H9 (cell line): ENCODE data around the gene SH3TC2. TPM values are rescaled to one million over a fixed set of nuclear protein-coding genes. Genes with fewer than 3 reads are reported as not detected.

Experiments used
- DNase-seq: peaks from one replicate; pipeline ENCODE4 v3.0.0-alpha.2; 2017
- H2AFZ ChIP-seq: one replicate; pipeline ENCODE4 v1.6.1; 2013; ENCODE audit warnings: mild to moderate bottlenecking, low read length, control low read depth, moderate library complexity
- H2AK5ac ChIP-seq: 2 replicates; pipeline ENCODE4 v1.6.1; 2013; ENCODE audit warnings: low read length, control low read depth, mixed read lengths; ENCODE audit not compliant: insufficient read length
- H2BK120ac ChIP-seq: one replicate; pipeline ENCODE4 v1.6.1; 2013; ENCODE audit warnings: low read depth, mild to moderate bottlenecking, low read length, control low read depth, inconsistent platforms; ENCODE audit not compliant: poor library complexity, severe bottlenecking
- H2BK12ac ChIP-seq: 2 replicates; pipeline ENCODE4 v1.6.1; 2013; ENCODE audit warnings: low read length, control low read depth, mixed read lengths, low read depth; ENCODE audit not compliant: insufficient read length
- H2BK15ac ChIP-seq: 2 replicates; pipeline ENCODE4 v1.6.1; 2013; ENCODE audit warnings: low read depth, low read length, control low read depth
- H2BK20ac ChIP-seq: one replicate; pipeline ENCODE4 v1.6.1; 2013; ENCODE audit warnings: low read depth, mild to moderate bottlenecking, low read length, control low read depth, inconsistent platforms; ENCODE audit not compliant: poor library complexity, severe bottlenecking
- H2BK5ac ChIP-seq: 2 replicates; pipeline ENCODE4 v1.6.1; 2013; ENCODE audit warnings: low read length, control low read depth, mixed read lengths; ENCODE audit not compliant: insufficient read length
- H3K14ac ChIP-seq: 2 replicates; pipeline ENCODE4 v1.6.1; 2013; ENCODE audit warnings: low read length, control low read depth; ENCODE audit not compliant: insufficient read depth
- H3K18ac ChIP-seq: 2 replicates; pipeline ENCODE4 v1.6.1; 2013; ENCODE audit warnings: low read depth, mild to moderate bottlenecking, mixed read lengths, low read length, control low read depth; ENCODE audit not compliant: insufficient read length
- H3K23ac ChIP-seq: 2 replicates; pipeline ENCODE4 v1.6.1; 2013; ENCODE audit warnings: low read length, control low read depth, mixed read lengths, low read depth; ENCODE audit not compliant: insufficient read length
- H3K23me2 ChIP-seq: 2 replicates; pipeline ENCODE4 v1.6.1; 2013; ENCODE audit warnings: low read depth, mild to moderate bottlenecking, mixed read lengths, low read length, control low read depth; ENCODE audit not compliant: insufficient read length, poor library complexity, severe bottlenecking
- H3K27ac ChIP-seq: 2 replicates; pipeline ENCODE4 v1.5.1; 2013; ENCODE audit warnings: low read length, control low read depth, mixed read lengths, low read depth; ENCODE audit not compliant: insufficient read length
- H3K27me3 ChIP-seq: 2 replicates; pipeline ENCODE4 v1.6.1; 2013; ENCODE audit warnings: low read length, control low read depth, inconsistent platforms; ENCODE audit not compliant: insufficient read depth
- H3K4ac ChIP-seq: 2 replicates; pipeline ENCODE4 v1.6.1; 2013; ENCODE audit warnings: low read depth, mild to moderate bottlenecking, control low read depth, inconsistent platforms, low read length, moderate library complexity
- H3K4me1 ChIP-seq: 2 replicates; pipeline ENCODE4 v1.6.1; 2013; ENCODE audit warnings: low read length, control low read depth, inconsistent platforms; ENCODE audit not compliant: insufficient read depth
- H3K4me2 ChIP-seq: 2 replicates; pipeline ENCODE4 v1.6.1; 2013; ENCODE audit warnings: low read length, control low read depth, mixed read lengths; ENCODE audit not compliant: insufficient read length, insufficient read depth
- H3K56ac ChIP-seq: 2 replicates; pipeline ENCODE4 v1.6.1; 2013; ENCODE audit warnings: low read depth, mild to moderate bottlenecking, mixed read lengths, low read length, control low read depth; ENCODE audit not compliant: insufficient read length
- H3K79me1 ChIP-seq: 2 replicates; pipeline ENCODE4 v1.6.1; 2013; ENCODE audit warnings: low read depth, mild to moderate bottlenecking, moderate library complexity, low read length, control low read depth, inconsistent platforms; ENCODE audit not compliant: insufficient read depth, poor library complexity, severe bottlenecking
- H3K79me2 ChIP-seq: 2 replicates; pipeline ENCODE4 v1.6.1; 2013; ENCODE audit warnings: low read length, control low read depth, inconsistent platforms; ENCODE audit not compliant: insufficient read depth
- H3K9ac ChIP-seq: 2 replicates; pipeline ENCODE4 v1.6.1; 2013; ENCODE audit warnings: low read length, control low read depth, mixed read lengths; ENCODE audit not compliant: insufficient read length; ENCODE audit errors: extremely low read depth
- H3K9me3 ChIP-seq: one replicate; pipeline ENCODE4 v1.6.1; 2013; ENCODE audit warnings: low read depth, low read length, inconsistent platforms; ENCODE audit not compliant: control insufficient read depth
- H3T11ph ChIP-seq: one replicate; pipeline ENCODE4 v1.6.1; 2013; ENCODE audit warnings: mild to moderate bottlenecking, low read length, control low read depth, inconsistent platforms
- H4K20me1 ChIP-seq: one replicate; pipeline ENCODE4 v1.6.1; 2013; ENCODE audit not compliant: control insufficient read depth, insufficient read length, insufficient read depth
- H4K5ac ChIP-seq: 2 replicates; pipeline ENCODE4 v1.6.1; 2013; ENCODE audit warnings: low read depth, mild to moderate bottlenecking, mixed read lengths, low read length, control low read depth; ENCODE audit not compliant: insufficient read length
- H4K8ac ChIP-seq: replicated peaks from 2 replicates; pipeline ENCODE4 v1.6.1; 2013; ENCODE audit warnings: low read length, control low read depth, mixed read lengths, low read depth; ENCODE audit not compliant: insufficient read length
- H4K91ac ChIP-seq: 2 replicates; pipeline ENCODE4 v1.6.1; 2013; ENCODE audit warnings: low read depth, mild to moderate bottlenecking, moderate library complexity, mixed read lengths, low read length, control low read depth; ENCODE audit not compliant: insufficient read length
- H3K27ac Mint-ChIP-seq, 3 experiments: 2 replicates in 2 of 3; 3 replicates in 1 of 3; pipeline ENCODE4 v1.8.0; 2020 to 2021; ENCODE audit warnings: mixed read lengths in 3 of 3, mild to moderate bottlenecking in 1 of 3, moderate library complexity in 1 of 3
- H3K27me3 Mint-ChIP-seq: 2 replicates; pipeline ENCODE4 v1.8.0; 2021; ENCODE audit warnings: low read depth, mild to moderate bottlenecking, moderate library complexity, mixed read lengths
- H3K36me3 Mint-ChIP-seq, 3 experiments: 2 replicates in 2 of 3; 3 replicates in 1 of 3; pipeline ENCODE4 v1.8.0; 2020 to 2021; ENCODE audit warnings: low read depth in 3 of 3, mixed read lengths in 3 of 3; ENCODE audit not compliant: insufficient read depth in 1 of 3
- H3K4me1 Mint-ChIP-seq, 2 experiments: 2 replicates each; pipeline ENCODE4 v1.8.0; 2020; ENCODE audit warnings: mixed read lengths in 2 of 2
- H3K4me3 Mint-ChIP-seq, 2 experiments: 2 replicates in 1 of 2; 3 replicates in 1 of 2; pipeline ENCODE4 v1.8.0; 2020 to 2021; ENCODE audit warnings: mild to moderate bottlenecking in 2 of 2, mixed read lengths in 2 of 2, moderate library complexity in 1 of 2
- H3K9me3 Mint-ChIP-seq, 2 experiments: 2 replicates in 1 of 2; 3 replicates in 1 of 2; pipeline ENCODE4 v1.8.0; 2020; ENCODE audit warnings: mild to moderate bottlenecking in 2 of 2, mixed read lengths in 2 of 2, moderate library complexity in 1 of 2
- CTCF ChIP-seq: fragments of 200-600 bp; sonication (generic); conservative IDR thresholded peaks from 3 replicates; pipeline ENCODE4 v1.8.0; 2021; ENCODE audit warnings: antibody characterized with exemption, mild to moderate bottlenecking
- WGBS: extraction: QIAGEN DNeasy Blood & Tissue Kit; methylation state at CpG from one replicate; pipeline ENCODE4 v1.1.7; 2013; ENCODE audit warnings: missing lambda C conversion rate, low lambda C conversion rate, mixed read lengths; ENCODE audit not compliant: insufficient read length; ENCODE audit errors: extremely low coverage; 5-methylcytosine and 5-hydroxymethylcytosine counted together
- total RNA-seq: library from RNA; stranded (reverse); gene quantifications from 2 replicates; pipeline ENCODE4 v1.2.1, GENCODE V29; 2021

The SH3TC2 gene
- total RNA-seq, 1 experiment from 2014 or later = not detected

DNA sequence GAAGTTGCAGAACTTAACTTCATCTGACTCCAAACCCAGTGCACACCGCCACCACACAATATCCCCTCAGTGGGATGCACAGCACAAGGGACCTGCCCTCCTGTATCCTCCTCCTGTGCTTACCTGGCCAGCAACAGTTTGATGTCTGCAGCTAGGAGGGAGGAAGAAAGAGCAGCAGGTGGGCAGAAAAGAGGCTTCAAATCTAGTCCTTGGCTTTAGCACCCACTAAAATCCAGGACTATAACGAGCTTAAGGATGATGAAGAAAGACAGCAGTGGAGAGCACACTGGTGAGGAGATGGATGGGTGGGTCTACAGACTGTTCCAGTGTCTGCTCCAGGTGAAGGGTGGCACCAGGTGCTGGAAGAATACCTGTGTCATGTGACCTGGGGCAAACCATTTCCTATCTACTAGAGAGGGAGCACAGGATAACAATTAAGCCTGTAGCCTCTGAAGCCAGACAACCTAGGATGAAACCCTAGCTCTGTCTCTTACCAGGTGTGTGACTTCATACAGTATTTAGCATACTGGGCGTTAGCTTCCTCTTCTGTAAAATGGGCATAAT, 100.0 kb downstream of the SH3TC2 start:
- H4K5ac ChIP-seq = no peak overlapping the region
- WGBS = no CpG with 5 or more reads among the region's 3 CpGs
- H3K14ac ChIP-seq = no peak overlapping the region
- no peak for TF ChIP-seq CTCF
- no peak overlapping the region for H2AFZ ChIP-seq
- DNase-seq = no peak
- no peak overlapping the region for H3K4me2 ChIP-seq
- H3K79me2 ChIP-seq = no peaks in the 10 kb centered on the region
- H3K36me3 Mint-ChIP-seq = no peaks in the 10 kb centered on the region
- no peak overlapping the region for H3K23ac ChIP-seq
- no peak overlapping the region for H3K56ac ChIP-seq
- H3K9ac ChIP-seq = no peak overlapping the region
- no peaks in the 10 kb centered on the region; the same call in none of the 2 replicates for H3K27me3 Mint-ChIP-seq
- no peak overlapping the region for H2BK120ac ChIP-seq
- H3K27ac ChIP-seq = no peak overlapping the region
- H2AK5ac ChIP-seq = no peak overlapping the region
- H3K23me2 ChIP-seq = no peaks in the 10 kb centered on the region
- H3K18ac ChIP-seq = no peak overlapping the region
- peaks cover 7% of the 10 kb centered on the region in 2 experiments for H3K4me1 Mint-ChIP-seq
- H2BK12ac ChIP-seq = no peak overlapping the region
- no peaks in the 10 kb centered on the region for H3K9me3 ChIP-seq
- no peaks in the 10 kb centered on the region for H3K79me1 ChIP-seq
- no peak overlapping the region for H4K91ac ChIP-seq
- H2BK20ac ChIP-seq = no peak overlapping the region
- H2BK15ac ChIP-seq = no peak overlapping the region
- no peaks in the 10 kb centered on the region for H3K27me3 ChIP-seq
- no peak overlapping the region for H3K4me3 Mint-ChIP-seq
- H3K4ac ChIP-seq = no peak overlapping the region
- no peak overlapping the region for H2BK5ac ChIP-seq
- H4K8ac ChIP-seq = no peak overlapping the region
- H4K20me1 ChIP-seq = no peaks in the 10 kb centered on the region
- H3T11ph ChIP-seq = no peak overlapping the region
- H3K27ac Mint-ChIP-seq = no peak overlapping the region
- no peaks in the 10 kb centered on the region for H3K4me1 ChIP-seq
- H3K9me3 Mint-ChIP-seq = no peaks in the 10 kb centered on the region
